HepG2 (cell line): ENCODE results near the gene TEAD1. TPM values are rescaled to one million over a fixed set of nuclear protein-coding genes. Genes with fewer than 3 reads are reported as not detected.

Experiments used
- ATAC-seq: fragments of 200-7000 bp; cut with Tn5 transposase; 3 replicates; pipeline ENCODE4 v1.9.1; 2020; ENCODE audit warnings: mild to moderate bottlenecking, moderate library complexity
- BruUV-seq: library from RNA; stranded (reverse); fragments of 400-500 nt; replicated peaks from 2 replicates; lab custom pipeline; 2021; lab: Mats Ljungman, UMichigan
- CTCF ChIA-PET: fragments of 300-600 bp; formaldehyde crosslinking; extraction: SDS; loops from one replicate; lab custom pipeline; 2021; ENCODE audit warnings: low total read pairs, inconsistent platforms, low intra/inter-chr PET ratio; lab: Yijun Ruan, JAX
- POLR2A ChIA-PET: fragments of 350-600 bp; sonication (Branson Sonifier 250); formaldehyde crosslinking; loops from one replicate; lab custom pipeline; 2020; ENCODE audit warnings: antibody characterized with exemption, inconsistent platforms; lab: Yijun Ruan, JAX
- DNase-seq: peaks from one replicate; pipeline ENCODE4 v3.0.0-alpha.2; 2015; ENCODE audit warnings: low spot score
- FAIRE-seq: peaks from 3 replicates; lab custom pipeline; 2011; peaks lifted over from hg19 to GRCh38; lab: Jason Lieb, UNC
- H2AFZ ChIP-seq: one replicate; pipeline ENCODE4 v1.6.1; 2011; ENCODE audit warnings: low read length, inconsistent platforms
- H3K27ac ChIP-seq: fragments of 300-600 bp; 3 replicates; pipeline ENCODE4 v1.8.0; 2011; ENCODE audit warnings: mixed run types, mild to moderate bottlenecking, mixed read lengths, low read length, inconsistent platforms; ENCODE audit not compliant: insufficient read depth; ENCODE audit errors: extremely low read length
- H3K27me3 ChIP-seq, 2 experiments: fragments of 200-600 bp in 1 of 2; 2 replicates in 1 of 2; 3 replicates in 1 of 2; pipeline versions ENCODE4 v1.6.0 to v1.8.0; 2011; ENCODE audit warnings: low read length in 2 of 2, mild to moderate bottlenecking in 2 of 2, moderate library complexity in 2 of 2, inconsistent platforms in 1 of 2; ENCODE audit not compliant: insufficient read depth in 2 of 2, control insufficient read depth in 1 of 2
- H3K36me3 ChIP-seq, 2 experiments: fragments of 200-600 bp in 1 of 2; replicated peaks in 1 of 2; 2 replicates in 1 of 2; 3 replicates in 1 of 2; pipeline versions ENCODE4 v1.5.1 to v1.8.0; 2011; ENCODE audit warnings: low read length in 2 of 2, inconsistent platforms in 1 of 2; ENCODE audit not compliant: insufficient read depth in 2 of 2, control insufficient read depth in 1 of 2
- H3K4me1 ChIP-seq: 2 replicates; pipeline ENCODE4 v1.5.1; 2012; ENCODE audit warnings: low read length, inconsistent platforms; ENCODE audit not compliant: insufficient read depth
- H3K4me2 ChIP-seq: 2 replicates; pipeline ENCODE4 v1.6.0; 2011; ENCODE audit warnings: low read depth, low read length, inconsistent platforms
- H3K4me3 ChIP-seq, 3 experiments: fragments of 200-600 bp in 1 of 3; sonication (generic), shearing (Covaris generic) in 1 of 3; replicated peaks in 1 of 3; 2 replicates each; pipeline ENCODE4 v1.5.1; 2011 to 2016; ENCODE audit warnings: low read length in 3 of 3, inconsistent platforms in 2 of 3, low read depth in 2 of 3, mild to moderate bottlenecking in 2 of 3, control low read depth in 1 of 3, mixed read lengths in 1 of 3; ENCODE audit not compliant: insufficient read depth in 1 of 3
- H3K79me2 ChIP-seq: one replicate; pipeline ENCODE4 v1.6.1; 2011; ENCODE audit warnings: low read length, inconsistent platforms; ENCODE audit not compliant: insufficient read depth
- H3K9ac ChIP-seq: 2 replicates; pipeline ENCODE4 v1.6.0; 2011; ENCODE audit warnings: mild to moderate bottlenecking, low read depth, low read length, inconsistent platforms; ENCODE audit not compliant: insufficient read depth
- H3K9me3 ChIP-seq: 2 replicates; pipeline ENCODE4 v1.5.1; 2012; ENCODE audit warnings: mild to moderate bottlenecking, low read length
- H4K20me1 ChIP-seq: 2 replicates; pipeline ENCODE4 v1.6.0; 2011; ENCODE audit warnings: inconsistent platforms, mild to moderate bottlenecking, low read length, moderate library complexity; ENCODE audit not compliant: insufficient read depth
- CCAR2 ChIP-seq: fragments of 200-400 bp; formaldehyde crosslinking; optimal IDR thresholded peaks from 2 replicates; pipeline ENCODE3; 2018; ENCODE audit warnings: low read depth, mild to moderate bottlenecking, low read length, moderate library complexity
- FOXK2 ChIP-seq: fragments of 450-650 bp; IDR thresholded peaks from 2 replicates; pipeline ENCODE4 v1.6.1; 2016
- HHEX ChIP-seq: IDR thresholded peaks from 2 replicates; pipeline ENCODE4 v1.6.1; 2016; ENCODE audit warnings: control low read depth
- MLLT10 ChIP-seq: sonication (generic); formaldehyde crosslinking; IDR thresholded peaks from 2 replicates; pipeline ENCODE4 v1.4.0; 2020; ENCODE audit warnings: missing genetic modification reagents
- PTBP1 ChIP-seq: fragments of 200-400 bp; formaldehyde crosslinking; IDR thresholded peaks from 2 replicates; pipeline ENCODE4 v1.6.1; 2018; ENCODE audit warnings: low read length, low read depth; ENCODE audit not compliant: poor library complexity, severe bottlenecking
- RFX1 ChIP-seq: fragments of 450-650 bp; IDR thresholded peaks from 2 replicates; pipeline ENCODE4 v1.6.1; 2017
- SAFB2 ChIP-seq: sonication (generic); formaldehyde crosslinking; IDR thresholded peaks from 2 replicates; pipeline ENCODE4 v1.5.1; 2020; ENCODE audit warnings: missing genetic modification reagents, low read depth, mild to moderate bottlenecking, borderline replicate concordance
- STAG1 ChIP-seq: sonication (generic); formaldehyde crosslinking; IDR thresholded peaks from 2 replicates; pipeline ENCODE4 v1.4.0; 2020; ENCODE audit warnings: missing genetic modification reagents
- TBX3 ChIP-seq: fragments of 450-650 bp; IDR thresholded peaks from 2 replicates; pipeline ENCODE4 v1.6.1; 2017; ENCODE audit warnings: antibody characterized with exemption, mild to moderate bottlenecking, inconsistent platforms, borderline replicate concordance
- ZNF101 ChIP-seq: sonication (generic); formaldehyde crosslinking; IDR thresholded peaks from 2 replicates; pipeline ENCODE4 v1.4.0; 2020; ENCODE audit warnings: mild to moderate bottlenecking, low read depth, missing genetic modification reagents, borderline replicate concordance
- ZNF138 ChIP-seq: sonication (generic); formaldehyde crosslinking; IDR thresholded peaks from 2 replicates; pipeline ENCODE4 v1.5.0; 2020; ENCODE audit warnings: mild to moderate bottlenecking, low read depth, missing genetic modification reagents
- ZNF256 ChIP-seq: sonication (generic); formaldehyde crosslinking; conservative IDR thresholded peaks from 2 replicates; pipeline ENCODE4 v1.4.0; 2020; ENCODE audit warnings: missing genetic modification reagents
- ZNF414 ChIP-seq: sonication (generic); formaldehyde crosslinking; IDR thresholded peaks from 2 replicates; pipeline ENCODE4 v1.5.0; 2020; ENCODE audit warnings: missing genetic modification reagents
- ZNF530 ChIP-seq: sonication (generic); formaldehyde crosslinking; IDR thresholded peaks from 2 replicates; pipeline ENCODE4 v1.5.0; 2020; ENCODE audit warnings: low read depth, mild to moderate bottlenecking, missing genetic modification reagents
- ZNF556 ChIP-seq: sonication (generic); formaldehyde crosslinking; IDR thresholded peaks from 2 replicates; pipeline ENCODE4 v1.4.0; 2020; ENCODE audit warnings: mild to moderate bottlenecking, missing genetic modification reagents, borderline replicate concordance
- ZNF567 ChIP-seq: sonication (generic); formaldehyde crosslinking; IDR thresholded peaks from 2 replicates; pipeline ENCODE4 v1.8.1; 2023; ENCODE audit warnings: mild to moderate bottlenecking, missing genetic modification reagents, borderline replicate concordance
- ZNF598 ChIP-seq: sonication (generic); formaldehyde crosslinking; IDR thresholded peaks from 2 replicates; pipeline ENCODE4 v1.5.1; 2020; ENCODE audit warnings: mild to moderate bottlenecking, missing genetic modification reagents, borderline replicate concordance
- ZNF703 ChIP-seq: sonication (generic); formaldehyde crosslinking; IDR thresholded peaks from 2 replicates; pipeline ENCODE4 v1.5.1; 2020; ENCODE audit warnings: missing genetic modification reagents, mild to moderate bottlenecking, moderate library complexity, borderline replicate concordance
- WGBS: methylation state at CpG from one replicate; pipeline ENCODE4 v1.1.6; 2017; ENCODE audit warnings: low lambda C conversion rate; 5-methylcytosine and 5-hydroxymethylcytosine counted together
- in situ Hi-C: cut with HindIII; loops from 2 replicates; pipeline ENCODE4 v1.10.0; 2017; ENCODE audit warnings: low pct_unique_long_range_greater_than_20kb; ENCODE audit not compliant: extremely low pct_ligation_motif_present
- intact Hi-C: fragments of 100-400 bp; cut with micrococcal nuclease; formaldehyde crosslinking; loops from one replicate; pipeline ENCODE4 v1.10.0; 2022; ENCODE audit not compliant: unreplicated experiment
- polyA plus RNA-seq, 8 experiments: library from polyadenylated mRNA; depleted of rRNA in 3 of 8; stranded (reverse) in 7 of 8; unstranded in 1 of 8; fragments of >200 nt; fragmentation: Illumina TruSeq in 4 of 8; extraction: Trizol in 4 of 8; gene quantifications; 2 replicates each; pipeline versions ENCODE4 v1.2.1 to v1.2.3, GENCODE V29; 2011 to 2016; ENCODE audit warnings: low read depth in 4 of 8, missing spikeins in 1 of 8, mixed read lengths in 1 of 8; ENCODE audit not compliant: insufficient read depth in 1 of 8
- total RNA-seq, 5 experiments: library from RNA; depleted of rRNA; stranded (reverse); fragments of >200 nt; fragmentation: Illumina TruSeq; extraction: Trizol; gene quantifications; 2 replicates each; pipeline ENCODE4 v1.2.3, GENCODE V29; 2016; ENCODE audit warnings: low read depth in 1 of 5
- TF ChIP-seq, protein P1 (sequence below): sonication (generic); formaldehyde crosslinking; IDR thresholded peaks from 2 replicates; pipeline ENCODE4 v1.9.0; 2021; ENCODE audit warnings: missing genetic modification reagents, borderline replicate concordance

Gene TEAD1
- total and polyA plus RNA-seq, 2 of the 13 experiments (the other 11 are each of a cell fraction or from before 2014, with no cell fraction given): 20.1 to 30.5 TPM

DNA sequence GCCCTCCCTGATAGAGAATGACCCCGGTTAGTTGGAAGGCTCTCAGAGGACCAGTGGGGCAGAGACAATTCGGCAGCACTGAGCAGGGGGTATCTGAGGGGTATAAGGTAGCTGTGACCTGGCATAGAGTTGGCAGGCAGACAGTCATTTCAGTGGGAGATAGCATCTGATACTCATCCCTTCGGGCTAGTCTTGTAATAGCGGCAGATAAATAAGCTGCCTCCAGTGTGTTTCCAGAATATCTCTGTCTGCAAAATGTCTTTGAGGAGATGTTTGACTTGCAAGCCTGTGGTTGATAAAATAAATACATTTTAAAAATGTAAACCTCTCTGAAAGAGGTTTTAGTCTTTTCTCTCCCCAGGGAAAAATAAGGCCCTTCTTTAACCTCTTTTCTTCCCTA is 54.2 kb downstream of the TEAD1 start (continued):
- TF ChIP-seq ZNF530: no peak

- peaks cover 25% of the 10 kb centered on the region for H3K79me2 ChIP-seq
These were observed 55.7 kb downstream of the TEAD1 start for GRCh38 chr11:12729941-12730340.

GRCh38 chr11:12731841-12732336 is 57.7 kb downstream of the TEAD1 start:
- H4K20me1 ChIP-seq: peaks cover 27% of the 10 kb centered on the region
- no TSS peak for BruUV-seq
- no peaks in the 10 kb centered on the region for H3K27me3 ChIP-seq
- H3K4me1 ChIP-seq: peaks cover 25% of the 10 kb centered on the region
- no peak for ATAC-seq
- H2AFZ ChIP-seq: no peak overlapping the region
- WGBS: 82% methylated on average over 3 of the region's 3 CpGs
- ChIA-PET POLR2A (no interaction called here), CTCF (no interaction called here)
- in situ Hi-C loops (no loop called here), intact Hi-C loops (no loop called here)
- no peaks in the 10 kb centered on the region for H3K9me3 ChIP-seq
- H3K4me2 ChIP-seq: no peak overlapping the region
- no peaks in the 10 kb centered on the region for H3K36me3 ChIP-seq
- no peak overlapping the region for H3K27ac ChIP-seq
- DNase-seq: no peak
- no peak overlapping the region for H3K9ac ChIP-seq
- FAIRE-seq: no peak
- H3K79me2 ChIP-seq: peaks cover 15% of the 10 kb centered on the region
- H3K4me3 ChIP-seq: no peak overlapping the region
- TF ChIP-seq ZNF598 (CRISPR knock-in tag) (no peak), RFX1 (no peak), PTBP1 (no peak), ZNF556 (no peak), MLLT10 (CRISPR knock-in tag) (no peak), ZNF256 (no peak), STAG1 (CRISPR knock-in tag) (no peak), HHEX (CRISPR knock-in tag) (no peak), ZNF101 (CRISPR knock-in tag) (no peak), ZNF703 (CRISPR knock-in tag) (no peak), FOXK2 (no peak), ZNF414 (no peak)
- TF ChIP-seq, protein P1, sequence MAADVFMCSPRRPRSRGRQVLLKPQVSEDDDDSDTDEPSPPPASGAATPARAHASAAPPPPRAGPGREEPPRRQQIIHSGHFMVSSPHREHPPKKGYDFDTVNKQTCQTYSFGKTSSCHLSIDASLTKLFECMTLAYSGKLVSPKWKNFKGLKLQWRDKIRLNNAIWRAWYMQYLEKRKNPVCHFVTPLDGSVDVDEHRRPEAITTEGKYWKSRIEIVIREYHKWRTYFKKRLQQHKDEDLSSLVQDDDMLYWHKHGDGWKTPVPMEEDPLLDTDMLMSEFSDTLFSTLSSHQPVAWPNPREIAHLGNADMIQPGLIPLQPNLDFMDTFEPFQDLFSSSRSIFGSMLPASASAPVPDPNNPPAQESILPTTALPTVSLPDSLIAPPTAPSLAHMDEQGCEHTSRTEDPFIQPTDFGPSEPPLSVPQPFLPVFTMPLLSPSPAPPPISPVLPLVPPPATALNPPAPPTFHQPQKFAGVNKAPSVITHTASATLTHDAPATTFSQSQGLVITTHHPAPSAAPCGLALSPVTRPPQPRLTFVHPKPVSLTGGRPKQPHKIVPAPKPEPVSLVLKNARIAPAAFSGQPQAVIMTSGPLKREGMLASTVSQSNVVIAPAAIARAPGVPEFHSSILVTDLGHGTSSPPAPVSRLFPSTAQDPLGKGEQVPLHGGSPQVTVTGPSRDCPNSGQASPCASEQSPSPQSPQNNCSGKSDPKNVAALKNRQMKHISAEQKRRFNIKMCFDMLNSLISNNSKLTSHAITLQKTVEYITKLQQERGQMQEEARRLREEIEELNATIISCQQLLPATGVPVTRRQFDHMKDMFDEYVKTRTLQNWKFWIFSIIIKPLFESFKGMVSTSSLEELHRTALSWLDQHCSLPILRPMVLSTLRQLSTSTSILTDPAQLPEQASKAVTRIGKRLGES (CRISPR knock-in tag): no peak

More at GRCh38 chr11:12729941-12730340, 55.7 kb downstream of the TEAD1 start:
- H3K4me3 ChIP-seq: no peak overlapping the region
- TF ChIP-seq ZNF567 (CRISPR knock-in tag) (no peak), CCAR2 (no peak), SAFB2 (CRISPR knock-in tag) (no peak), ZNF138 (no peak), TBX3 (no peak)
- no TSS peak for BruUV-seq
- in situ Hi-C loops: no loop called here
- no peak for ATAC-seq
- H4K20me1 ChIP-seq: peaks cover 27% of the 10 kb centered on the region
- no peaks in the 10 kb centered on the region for H3K27me3 ChIP-seq
- H3K36me3 ChIP-seq: no peaks in the 10 kb centered on the region
- H3K9ac ChIP-seq: no peak overlapping the region
- H3K4me2 ChIP-seq: no peak overlapping the region
- no peak for DNase-seq
- WGBS: 92% methylated on average over 5 of the region's 5 CpGs
- H3K9me3 ChIP-seq: no peaks in the 10 kb centered on the region
- no peak overlapping the region for H2AFZ ChIP-seq
- POLR2A ChIA-PET: no interaction called here
- FAIRE-seq: no peak
- H3K27ac ChIP-seq: no peak overlapping the region
- CTCF ChIA-PET: no interaction called here
- intact Hi-C loops: no loop called here
- peaks cover 41% of the 10 kb centered on the region for H3K4me1 ChIP-seq
